Right lobe of liver (tissue), 4 donors: ENCODE results near the gene MTHFD1L.
"Not testable (repeated sequence)": the region's sequence is repeated elsewhere in the genome, so short reads cannot be mapped to it uniquely, and the experiment has no call there.

Source experiments
- CTCF ChIP-seq, 4 donors: fragments of 200-600 bp in 3 of 4; fragments of 450-650 bp in 1 of 4; IDR thresholded peaks; one replicate each; pipeline versions ENCODE4 v1.5.1 to v1.8.0; 2016 to 2022; ENCODE audit warnings: antibody characterized with exemption in 4 of 4, mild to moderate bottlenecking in 2 of 4
- POLR2A ChIP-seq: fragments of 450-650 bp; IDR thresholded peaks from one replicate; pipeline ENCODE4 v1.6.1; 2017; ENCODE audit warnings: antibody characterized with exemption, mild to moderate bottlenecking
- donor health status: DM: no; HTN: no; CAD: no.
- donor health status: DM: no; HTN: no; CAD: no.
- donor health status: DM: no; HTN: yes; CAD: no.

GRCh38 chr6:151040888-151041521 lies 175.5 kb downstream of the MTHFD1L start:
- TF ChIP-seq CTCF (IDR thresholded peaks at IDR 0.05); POLR2A: not testable (repeated sequence)
